Measurements from ENCODE around the gene SYCP2L. TPM values are rescaled to one million over a fixed set of nuclear protein-coding genes. Genes with fewer than 3 reads are reported as not detected.
"Not testable (repeated sequence)": the region's sequence is repeated elsewhere in the genome, so short reads cannot be mapped to it uniquely, and the experiment has no call there.

The SYCP2L gene
- total and polyA plus RNA-seq, 2 of the 4 experiments (the other 2 are of a cell fraction) = 0.05 TPM; not detected in 1

DNA sequence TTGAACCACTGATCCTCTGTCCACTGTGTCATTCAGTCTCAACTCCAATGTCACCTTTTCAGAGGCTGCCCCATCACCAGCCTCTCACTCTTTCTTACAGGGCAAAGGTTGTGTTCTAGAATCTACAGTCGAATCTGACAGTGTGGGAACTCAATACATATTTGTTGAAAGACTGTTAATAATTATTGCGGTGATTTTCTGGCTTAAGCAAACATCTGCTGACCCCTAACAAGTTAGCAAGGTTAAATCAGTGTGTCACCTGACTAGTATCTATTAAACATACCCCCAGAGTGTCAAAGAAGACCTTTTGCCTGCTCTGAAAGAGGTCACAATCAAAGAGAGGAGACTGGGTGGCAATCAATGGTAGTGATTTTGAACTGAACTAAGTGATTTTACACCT lies 115.3 kb downstream of the SYCP2L start:
- Histone ChIP-seq H3K36me3 (ENCODE audit: control insufficient read depth, insufficient read depth, low read length) (no peaks in the 10 kb centered on the region), H3K9ac (ENCODE audit: low read depth, low read length) (no peak overlapping the region), H3K27ac (ENCODE audit: insufficient read depth, low read length) (no peak overlapping the region), H3K23ac (ENCODE audit: low read depth, low read length) (no peak overlapping the region), H2BK5ac (ENCODE audit: low read depth, low read length, poor library complexity, severe bottlenecking) (no peak overlapping the region), H2BK120ac (ENCODE audit: low read depth, low read length) (no peak overlapping the region), H3K4me1 (ENCODE audit: control insufficient read depth, insufficient read depth, low read length) (peaks cover 5% of the 10 kb centered on the region), H4K8ac (ENCODE audit: low read depth in 2 of 2, low read length in 2 of 2) (no peak overlapping the region), H3K18ac (ENCODE audit: low read depth, low read length) (no peak overlapping the region), H3K4me3 (ENCODE audit: insufficient read depth, low read depth, low read length) (no peak overlapping the region), H4K91ac (ENCODE audit: insufficient read depth, low read depth, low read length) (no peak overlapping the region), H2AK9ac (replicated peaks; ENCODE audit: low read depth, low read length, poor library complexity) (no peak overlapping the region), H3K27me3 (ENCODE audit: control insufficient read depth, insufficient read depth, low read length) (no peaks in the 10 kb centered on the region), H4K5ac (ENCODE audit: low read depth, low read length) (no peak overlapping the region), H3K14ac (replicated peaks; ENCODE audit: low read depth, low read length) (no peak overlapping the region), H2BK20ac (ENCODE audit: low read depth, low read length) (no peak overlapping the region), H3K4ac (ENCODE audit: low read depth, low read length) (no peak overlapping the region), H3K9me3 (ENCODE audit: control insufficient read depth, insufficient read depth, low read length) (no peaks in the 10 kb centered on the region), H3K4me2 (ENCODE audit: low read depth, low read length) (no peak overlapping the region), H3K79me1 (ENCODE audit: low read depth in 1 of 2, low read length in 2 of 2) (no peaks in the 10 kb centered on the region), H2AFZ (replicated peaks; ENCODE audit: low read length, poor library complexity) (no peak overlapping the region), H3K9me1 (ENCODE audit: insufficient read depth, low read length) (peaks cover 3% of the 10 kb centered on the region; the same call in 1 of the 2 replicates), H2BK15ac (ENCODE audit: low read depth, low read length) (no peak overlapping the region; the same call in 2 of the 3 replicates), H2AK5ac (ENCODE audit: low read depth, low read length) (no peak overlapping the region), H4K20me1 (ENCODE audit: insufficient read depth, low read length) (no peaks in the 10 kb centered on the region), H3K56ac (ENCODE audit: extremely low read depth, insufficient read depth, low read length) (no peak overlapping the region)
- POLR2A ChIA-PET (ENCODE audit: unreplicated experiment) = no interaction called here
- dilution Hi-C loops (cut with HindIII; ENCODE audit: low sequenced_read_pairs, unreplicated experiment) (no loop called here), intact Hi-C loops (cut with micrococcal nuclease) (loop anchor here (5.0 kb wide), 1 partner anchor 40 kb away; no protein-coding TSS in a partner anchor), in situ Hi-C loops (cut with MboI; ENCODE audit: low sequenced_read_pairs) (no loop called here)
- ATAC-seq (ENCODE audit: low read depth) = no peak
- BruUV-seq (replicated peaks) = no TSS peak
- no CpG with 5 or more reads among the region's 2 CpGs for WGBS, 2 experiments (ENCODE audit: extremely low coverage in 2 of 2, insufficient read length in 1 of 2)
- CTCF ChIA-PET = no interaction called here
- TF ChIP-seq RAD21 (IDR thresholded peaks at IDR 0.05; ENCODE audit: low read length) (no peak), SMC3 (IDR thresholded peaks at IDR 0.05; ENCODE audit: low read depth, low read length) (no peak), BHLHE40 (IDR thresholded peaks at IDR 0.05; ENCODE audit: low read depth, low read length) (no peak), NFE2L2 (IDR thresholded peaks at IDR 0.05; ENCODE audit: low read depth, low read length) (no peak), CHD1 (IDR thresholded peaks at IDR 0.05; ENCODE audit: low read depth, low read length) (no peak)
- TF ChIP-seq, protein P1, sequence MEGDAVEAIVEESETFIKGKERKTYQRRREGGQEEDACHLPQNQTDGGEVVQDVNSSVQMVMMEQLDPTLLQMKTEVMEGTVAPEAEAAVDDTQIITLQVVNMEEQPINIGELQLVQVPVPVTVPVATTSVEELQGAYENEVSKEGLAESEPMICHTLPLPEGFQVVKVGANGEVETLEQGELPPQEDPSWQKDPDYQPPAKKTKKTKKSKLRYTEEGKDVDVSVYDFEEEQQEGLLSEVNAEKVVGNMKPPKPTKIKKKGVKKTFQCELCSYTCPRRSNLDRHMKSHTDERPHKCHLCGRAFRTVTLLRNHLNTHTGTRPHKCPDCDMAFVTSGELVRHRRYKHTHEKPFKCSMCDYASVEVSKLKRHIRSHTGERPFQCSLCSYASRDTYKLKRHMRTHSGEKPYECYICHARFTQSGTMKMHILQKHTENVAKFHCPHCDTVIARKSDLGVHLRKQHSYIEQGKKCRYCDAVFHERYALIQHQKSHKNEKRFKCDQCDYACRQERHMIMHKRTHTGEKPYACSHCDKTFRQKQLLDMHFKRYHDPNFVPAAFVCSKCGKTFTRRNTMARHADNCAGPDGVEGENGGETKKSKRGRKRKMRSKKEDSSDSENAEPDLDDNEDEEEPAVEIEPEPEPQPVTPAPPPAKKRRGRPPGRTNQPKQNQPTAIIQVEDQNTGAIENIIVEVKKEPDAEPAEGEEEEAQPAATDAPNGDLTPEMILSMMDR (conservative IDR thresholded peaks at IDR 0.05; ENCODE audit: low read depth, low read length) = no peak
- no peak for DNase-seq

DNA sequence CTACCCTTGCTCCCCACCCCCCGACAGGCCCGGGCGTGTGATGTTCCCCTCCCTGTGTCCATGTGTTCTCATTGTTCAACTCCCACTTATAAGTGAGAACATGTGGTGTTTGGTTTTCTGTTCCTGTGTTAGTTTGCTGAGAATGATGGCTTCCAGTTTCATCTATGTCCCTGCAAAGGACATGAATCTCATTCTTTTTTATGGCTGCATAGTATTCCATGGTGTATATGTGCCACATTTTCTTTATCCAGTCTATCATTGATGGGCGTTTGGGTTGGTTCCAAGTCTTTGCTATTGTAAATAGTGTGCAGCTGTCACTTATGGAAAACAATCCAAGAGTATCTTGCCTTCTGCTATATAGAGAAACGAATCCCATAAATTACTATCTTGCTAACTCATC lies 116.4 kb downstream of the SYCP2L start:
- H2AK9ac ChIP-seq (replicated peaks; ENCODE audit: low read depth, low read length, poor library complexity); H3K9ac ChIP-seq (ENCODE audit: low read depth, low read length); H3K27me3 ChIP-seq (ENCODE audit: control insufficient read depth, insufficient read depth, low read length); H3K36me3 ChIP-seq (ENCODE audit: control insufficient read depth, insufficient read depth, low read length); H3K79me1 ChIP-seq (ENCODE audit: low read depth in 1 of 2, low read length in 2 of 2); H3K4me3 ChIP-seq (ENCODE audit: insufficient read depth, low read depth, low read length); H2BK120ac ChIP-seq (ENCODE audit: low read depth, low read length); H3K56ac ChIP-seq (ENCODE audit: extremely low read depth, insufficient read depth, low read length); H2AFZ ChIP-seq (replicated peaks; ENCODE audit: low read length, poor library complexity); H2BK15ac ChIP-seq (ENCODE audit: low read depth, low read length); H3K14ac ChIP-seq (replicated peaks; ENCODE audit: low read depth, low read length); dilution Hi-C loops (cut with HindIII; ENCODE audit: low sequenced_read_pairs, unreplicated experiment); H3K18ac ChIP-seq (ENCODE audit: low read depth, low read length); H4K20me1 ChIP-seq (ENCODE audit: insufficient read depth, low read length); H3K4me2 ChIP-seq (ENCODE audit: low read depth, low read length); H4K91ac ChIP-seq (ENCODE audit: insufficient read depth, low read depth, low read length); H3K9me3 ChIP-seq (ENCODE audit: control insufficient read depth, insufficient read depth, low read length); H4K5ac ChIP-seq (ENCODE audit: low read depth, low read length); DNase-seq; H2BK20ac ChIP-seq (ENCODE audit: low read depth, low read length); H4K8ac ChIP-seq (ENCODE audit: low read depth in 2 of 2, low read length in 2 of 2); H2AK5ac ChIP-seq (ENCODE audit: low read depth, low read length); POLR2A ChIA-PET (ENCODE audit: unreplicated experiment); H3K23ac ChIP-seq (ENCODE audit: low read depth, low read length); H3K27ac ChIP-seq (ENCODE audit: insufficient read depth, low read length); H2BK5ac ChIP-seq (ENCODE audit: low read depth, low read length, poor library complexity, severe bottlenecking); H3K4ac ChIP-seq (ENCODE audit: low read depth, low read length); ATAC-seq (ENCODE audit: low read depth); H3K9me1 ChIP-seq (ENCODE audit: insufficient read depth, low read length); BruUV-seq (replicated peaks); in situ Hi-C loops (cut with MboI; ENCODE audit: low sequenced_read_pairs): not testable (repeated sequence)
- no CpG with 5 or more reads among the region's 5 CpGs for WGBS, 2 experiments (ENCODE audit: extremely low coverage in 2 of 2, insufficient read length in 1 of 2)
- CTCF ChIA-PET = interaction anchor here (1.4 kb wide), 1 partner anchor 66 kb away, joined by 4 read pairs; no protein-coding TSS in a partner anchor
- peaks cover 12% of the 10 kb centered on the region for H3K4me1 ChIP-seq (ENCODE audit: control insufficient read depth, insufficient read depth, low read length)
- intact Hi-C loops (cut with micrococcal nuclease) = loop anchor here (5.0 kb wide), 1 partner anchor 41 kb away; no protein-coding TSS in a partner anchor

Data from IMR-90 (cell line).